ENCODE data around the gene SCGN. TPM values are rescaled to one million over a fixed set of nuclear protein-coding genes. Genes with fewer than 3 reads are reported as not detected.

Gene SCGN
- total RNA-seq, 1 experiment from 2014 or later = not detected

GRCh38 chr6:25623879-25624278 lies 28.1 kb upstream of the SCGN start:
- no peaks in the 10 kb centered on the region for H3F3A ChIP-seq (ENCODE audit: insufficient read depth, low read depth)
- H3K9me2 ChIP-seq (ENCODE audit: insufficient read depth) = no peaks in the 10 kb centered on the region
- no peak overlapping the region for H3K4me3 ChIP-seq
- H3K4me1 ChIP-seq (replicated peaks; ENCODE audit: insufficient read depth) = no peaks in the 10 kb centered on the region
- intact Hi-C loops (cut with micrococcal nuclease; ENCODE audit: unreplicated experiment) = no loop called here
- DNase-seq = no peak
- H3K9me3 ChIP-seq (ENCODE audit: insufficient read depth, low read depth) = no peaks in the 10 kb centered on the region
- no peaks in the 10 kb centered on the region for H4K20me1 ChIP-seq (ENCODE audit: insufficient read depth)
- no peak overlapping the region for H2AFZ ChIP-seq
- H3K36me3 ChIP-seq (ENCODE audit: low read depth) = no peaks in the 10 kb centered on the region; the same call in 1 of the 2 replicates
- POLR2A ChIA-PET (ENCODE audit: unreplicated experiment) = no interaction called here
- no peaks in the 10 kb centered on the region for H3K79me2 ChIP-seq (ENCODE audit: low read depth)
- no peaks in the 10 kb centered on the region for H3K27me3 ChIP-seq (ENCODE audit: insufficient read depth, low read depth)
- CTCF ChIA-PET = no interaction called here
- TF ChIP-seq CTCF (conservative IDR thresholded peaks at IDR 0.05) = no peak
- no peak for TF ChIP-seq EZH2 (IDR thresholded peaks at IDR 0.05; ENCODE audit: low read depth)
- no TSS peak for BruUV-seq (replicated peaks)
- H3K27ac ChIP-seq = no peak overlapping the region
- H3K4me2 ChIP-seq = no peak overlapping the region

GRCh38 chr6:25627001-25627400 lies 25.0 kb upstream of the SCGN start:
- no peak for DNase-seq
- intact Hi-C loops (cut with micrococcal nuclease; ENCODE audit: unreplicated experiment) = no loop called here
- H3K4me2 ChIP-seq = no peak overlapping the region
- no peaks in the 10 kb centered on the region for H3K9me2 ChIP-seq (ENCODE audit: insufficient read depth)
- POLR2A ChIA-PET (ENCODE audit: unreplicated experiment) = no interaction called here
- H4K20me1 ChIP-seq (ENCODE audit: insufficient read depth) = no peaks in the 10 kb centered on the region
- no peak overlapping the region for H2AFZ ChIP-seq
- no TSS peak for BruUV-seq (replicated peaks)
- no peaks in the 10 kb centered on the region for H3K9me3 ChIP-seq (ENCODE audit: insufficient read depth, low read depth)
- CTCF ChIA-PET = no interaction called here
- no peak overlapping the region for H3K27ac ChIP-seq
- H3K4me1 ChIP-seq (replicated peaks; ENCODE audit: insufficient read depth) = no peaks in the 10 kb centered on the region
- no peaks in the 10 kb centered on the region for H3K27me3 ChIP-seq (ENCODE audit: insufficient read depth, low read depth)
- TF ChIP-seq EZH2 (IDR thresholded peaks at IDR 0.05; ENCODE audit: low read depth) = no peak
- no peak for TF ChIP-seq CTCF (conservative IDR thresholded peaks at IDR 0.05)
- no peaks in the 10 kb centered on the region for H3F3A ChIP-seq (ENCODE audit: insufficient read depth, low read depth)
- no peak overlapping the region for H3K4me3 ChIP-seq
- H3K79me2 ChIP-seq (ENCODE audit: low read depth) = no peaks in the 10 kb centered on the region
- H3K36me3 ChIP-seq (ENCODE audit: low read depth) = no peaks in the 10 kb centered on the region

GRCh38 chr6:25628471-25629197 lies 23.4 kb upstream of the SCGN start:
- H3K36me3 ChIP-seq (ENCODE audit: low read depth) = no peaks in the 10 kb centered on the region
- H3K79me2 ChIP-seq (ENCODE audit: low read depth) = no peaks in the 10 kb centered on the region
- no peak overlapping the region for H3K4me3 ChIP-seq
- no peaks in the 10 kb centered on the region for H3F3A ChIP-seq (ENCODE audit: insufficient read depth, low read depth)
- no peaks in the 10 kb centered on the region for H3K4me1 ChIP-seq (replicated peaks; ENCODE audit: insufficient read depth)
- H3K4me2 ChIP-seq = no peak overlapping the region
- BruUV-seq (replicated peaks) = no TSS peak
- H2AFZ ChIP-seq = no peak overlapping the region
- H3K9me3 ChIP-seq (ENCODE audit: insufficient read depth, low read depth) = no peaks in the 10 kb centered on the region
- TF ChIP-seq EZH2 (IDR thresholded peaks at IDR 0.05; ENCODE audit: low read depth) = no peak
- no peak for TF ChIP-seq CTCF (conservative IDR thresholded peaks at IDR 0.05)
- H3K9me2 ChIP-seq (ENCODE audit: insufficient read depth) = no peaks in the 10 kb centered on the region
- ChIA-PET CTCF (interaction anchor here (0.6 kb wide), 1 partner anchor 449 kb away, joined by 3 read pairs; no protein-coding TSS in a partner anchor), POLR2A (ENCODE audit: unreplicated experiment) (no interaction called here)
- no peak for DNase-seq
- no peaks in the 10 kb centered on the region for H4K20me1 ChIP-seq (ENCODE audit: insufficient read depth)
- intact Hi-C loops (cut with micrococcal nuclease; ENCODE audit: unreplicated experiment) = no loop called here
- H3K27ac ChIP-seq = no peak overlapping the region
- H3K27me3 ChIP-seq (ENCODE audit: insufficient read depth, low read depth) = no peaks in the 10 kb centered on the region

Data from PC-9 (cell line).